ENCODE results near the gene NEUROD2. TPM values are rescaled to one million over a fixed set of nuclear protein-coding genes. Genes with fewer than 3 reads are reported as not detected.
"Not testable (repeated sequence)": the region's sequence is repeated elsewhere in the genome, so short reads cannot be mapped to it uniquely, and the experiment has no call there.

Gene NEUROD2
- total RNA-seq, 1 donor from 2014 or later: not detected

DNA sequence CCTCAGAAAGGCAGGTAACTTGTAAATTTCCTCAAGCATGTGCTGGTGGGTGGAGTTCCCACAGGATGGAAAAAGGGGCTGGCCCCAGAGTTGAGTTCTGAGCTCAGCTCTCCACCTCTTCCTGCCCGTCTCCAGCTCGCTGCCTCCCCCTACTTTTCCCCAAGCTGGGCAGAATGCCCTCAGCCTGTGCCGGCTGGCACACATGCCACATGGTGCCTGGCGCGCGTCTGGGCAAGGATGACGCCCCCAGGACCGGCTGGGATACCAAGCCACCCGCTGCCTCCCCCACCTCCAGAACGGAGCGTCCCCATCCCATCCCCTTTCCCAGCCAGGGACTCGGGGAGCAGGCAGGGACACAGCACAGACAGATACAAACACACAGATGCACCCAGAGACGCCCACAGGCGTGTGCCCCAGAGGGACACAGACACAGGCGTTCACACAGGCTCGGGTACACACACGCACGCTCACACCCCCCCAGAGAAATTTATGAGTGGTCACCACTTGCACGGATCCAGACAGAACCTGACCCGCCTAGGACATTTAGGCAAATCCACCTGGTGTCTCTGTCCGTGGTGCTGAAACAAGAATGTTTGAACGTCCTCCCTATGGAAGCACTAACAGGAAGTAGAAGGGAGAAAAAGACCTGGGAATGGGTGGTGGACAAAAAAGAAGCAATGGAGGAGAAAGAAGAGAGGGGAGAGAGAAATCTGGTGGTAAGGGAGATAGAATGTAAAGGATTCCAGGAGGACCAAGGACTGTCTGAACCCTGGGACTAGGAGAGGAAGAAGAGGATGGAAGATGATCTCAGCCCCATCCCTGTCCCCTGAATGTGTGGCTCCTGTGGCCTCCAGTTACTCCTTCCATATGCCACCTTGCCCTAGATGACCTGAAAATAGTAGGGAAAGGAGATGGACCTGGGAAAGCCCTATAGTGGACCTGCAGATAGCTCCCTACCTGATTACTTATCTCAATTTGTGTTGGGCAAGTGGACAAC is 15.5 kb downstream of the NEUROD2 start:
- Histone ChIP-seq H3K27me3 (ENCODE audit: control insufficient read depth, insufficient read depth, low read length) (peaks cover 48% of the 10 kb centered on the region), H3K36me3 (ENCODE audit: control insufficient read depth, insufficient read depth, low read length) (no peaks in the 10 kb centered on the region), H3K4me3 (ENCODE audit: low read depth, low read length) (no peak overlapping the region)
- no peak for DNase-seq (ENCODE audit: low read depth)
- TF ChIP-seq, protein P1, sequence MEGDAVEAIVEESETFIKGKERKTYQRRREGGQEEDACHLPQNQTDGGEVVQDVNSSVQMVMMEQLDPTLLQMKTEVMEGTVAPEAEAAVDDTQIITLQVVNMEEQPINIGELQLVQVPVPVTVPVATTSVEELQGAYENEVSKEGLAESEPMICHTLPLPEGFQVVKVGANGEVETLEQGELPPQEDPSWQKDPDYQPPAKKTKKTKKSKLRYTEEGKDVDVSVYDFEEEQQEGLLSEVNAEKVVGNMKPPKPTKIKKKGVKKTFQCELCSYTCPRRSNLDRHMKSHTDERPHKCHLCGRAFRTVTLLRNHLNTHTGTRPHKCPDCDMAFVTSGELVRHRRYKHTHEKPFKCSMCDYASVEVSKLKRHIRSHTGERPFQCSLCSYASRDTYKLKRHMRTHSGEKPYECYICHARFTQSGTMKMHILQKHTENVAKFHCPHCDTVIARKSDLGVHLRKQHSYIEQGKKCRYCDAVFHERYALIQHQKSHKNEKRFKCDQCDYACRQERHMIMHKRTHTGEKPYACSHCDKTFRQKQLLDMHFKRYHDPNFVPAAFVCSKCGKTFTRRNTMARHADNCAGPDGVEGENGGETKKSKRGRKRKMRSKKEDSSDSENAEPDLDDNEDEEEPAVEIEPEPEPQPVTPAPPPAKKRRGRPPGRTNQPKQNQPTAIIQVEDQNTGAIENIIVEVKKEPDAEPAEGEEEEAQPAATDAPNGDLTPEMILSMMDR (IDR thresholded peaks at IDR 0.05; ENCODE audit: insufficient read depth, low read length, poor library complexity, severe bottlenecking): no peak

DNA sequence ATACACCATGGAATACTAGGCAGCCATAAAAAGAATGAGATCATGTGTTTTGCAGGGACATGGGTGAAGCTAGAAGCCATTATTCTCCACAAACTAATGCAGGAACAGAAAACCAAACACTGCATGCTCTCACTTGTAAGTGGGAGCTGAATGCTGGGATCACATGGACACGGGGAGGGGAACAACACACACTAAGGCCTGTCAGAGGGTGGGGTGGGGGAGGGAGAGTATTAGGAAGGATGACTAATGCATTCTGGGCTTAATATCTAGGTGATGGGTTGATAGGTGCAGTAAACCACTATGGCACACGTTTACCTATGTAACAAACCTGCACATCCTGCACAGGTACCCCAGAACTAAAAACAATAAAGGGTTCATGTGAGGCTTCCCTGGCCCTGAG is 17.5 kb downstream of the NEUROD2 start:
- H3K4me3 ChIP-seq (ENCODE audit: low read depth, low read length): not testable (repeated sequence)
- H3K27me3 ChIP-seq (ENCODE audit: control insufficient read depth, insufficient read depth, low read length): peaks cover 27% of the 10 kb centered on the region

DNA sequence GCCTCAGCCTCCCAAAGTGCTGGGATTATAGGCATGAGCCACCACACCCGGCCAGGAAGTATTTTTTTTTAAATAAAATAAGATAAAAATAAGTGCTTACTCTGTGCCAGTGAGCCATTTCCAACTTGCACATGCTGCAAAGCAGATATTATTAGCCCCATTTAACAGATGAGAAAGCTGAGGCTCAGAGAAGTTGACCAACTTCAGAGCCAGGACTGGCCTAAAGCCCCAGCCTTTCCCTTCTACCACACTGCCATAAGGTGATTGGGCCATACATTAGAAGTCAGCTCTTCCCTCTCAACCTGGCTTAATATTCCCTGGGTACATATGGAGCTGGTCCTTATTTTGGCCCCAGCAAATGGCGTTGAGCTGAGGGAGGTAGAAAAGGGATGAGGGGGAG is 25.1 kb downstream of the NEUROD2 start:
- H3K36me3 ChIP-seq (ENCODE audit: control insufficient read depth, insufficient read depth, low read length): no peaks in the 10 kb centered on the region
- no peak for DNase-seq (ENCODE audit: low read depth)
- TF ChIP-seq, protein P1 (IDR thresholded peaks at IDR 0.05; ENCODE audit: insufficient read depth, low read length, poor library complexity, severe bottlenecking): no peak
- H3K27me3 ChIP-seq (ENCODE audit: control insufficient read depth, insufficient read depth, low read length): peaks cover 19% of the 10 kb centered on the region
- H3K4me3 ChIP-seq (ENCODE audit: low read depth, low read length): no peak overlapping the region

More for the DNA sequence above, 17.5 kb downstream of the NEUROD2 start:
- H3K36me3 ChIP-seq (ENCODE audit: control insufficient read depth, insufficient read depth, low read length); DNase-seq (ENCODE audit: low read depth): not testable (repeated sequence)

DNA sequence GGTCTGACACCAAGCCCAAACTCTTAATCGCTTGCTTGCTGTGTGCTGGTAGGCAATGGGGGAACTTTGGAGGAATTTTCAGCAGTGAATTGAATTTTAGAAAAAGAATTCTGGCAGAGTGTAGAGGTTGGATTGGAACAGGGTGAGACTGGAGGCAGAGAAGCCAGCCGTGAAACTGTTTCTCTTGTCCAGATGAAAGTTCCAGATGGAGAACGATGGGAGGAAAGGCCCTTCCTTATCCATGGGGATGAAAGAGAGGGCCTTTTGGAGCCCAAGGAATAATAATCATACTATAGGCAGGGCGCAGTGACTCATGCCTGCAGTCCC is 26.0 kb downstream of the NEUROD2 start:
- no peak for DNase-seq (ENCODE audit: low read depth)
- H3K36me3 ChIP-seq (ENCODE audit: control insufficient read depth, insufficient read depth, low read length): no peaks in the 10 kb centered on the region

DNA sequence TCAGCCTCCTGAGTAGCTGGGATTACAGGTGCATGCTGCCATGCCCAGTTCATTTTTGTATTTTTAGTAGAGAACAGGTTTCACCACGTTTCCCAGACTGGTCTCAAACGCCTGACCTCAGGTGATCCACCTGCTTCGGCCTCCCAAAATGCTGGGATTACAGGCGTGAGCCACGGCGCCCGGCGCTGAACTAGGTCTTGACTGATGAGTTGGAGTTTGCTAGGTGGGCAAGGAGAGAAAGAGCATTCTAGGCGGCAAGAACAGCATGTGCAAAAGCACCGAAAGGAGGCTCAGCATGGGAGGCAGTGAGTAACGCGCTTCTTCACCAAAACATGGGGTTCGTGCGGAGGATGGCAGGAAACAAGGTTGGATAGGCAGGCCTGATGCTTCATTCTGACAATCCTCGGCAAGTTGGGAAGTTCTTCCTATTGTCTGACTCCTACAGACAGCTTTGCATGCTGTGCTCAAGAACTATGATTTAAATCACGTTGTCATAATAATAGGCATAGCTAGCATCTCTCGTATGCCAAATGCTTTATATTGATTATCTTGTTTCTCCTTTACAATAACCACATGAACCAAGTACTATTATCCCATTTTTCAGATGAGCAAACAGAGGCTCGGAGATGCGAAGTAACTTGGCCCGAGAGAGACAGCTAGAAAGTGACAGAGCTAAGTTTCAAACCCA is 26.5 kb downstream of the NEUROD2 start:
- TF ChIP-seq, protein P1 (IDR thresholded peaks at IDR 0.05; ENCODE audit: insufficient read depth, low read length, poor library complexity, severe bottlenecking): no peak
- Histone ChIP-seq H3K27me3 (ENCODE audit: control insufficient read depth, insufficient read depth, low read length) (peaks cover 19% of the 10 kb centered on the region), H3K36me3 (ENCODE audit: control insufficient read depth, insufficient read depth, low read length) (no peaks in the 10 kb centered on the region), H3K4me3 (ENCODE audit: low read depth, low read length) (no peak overlapping the region)
- DNase-seq (ENCODE audit: low read depth): no peak

More for the DNA sequence above, 26.0 kb downstream of the NEUROD2 start:
- Histone ChIP-seq H3K27me3 (ENCODE audit: control insufficient read depth, insufficient read depth, low read length) (peaks cover 19% of the 10 kb centered on the region), H3K4me3 (ENCODE audit: low read depth, low read length) (no peak overlapping the region)
- TF ChIP-seq, protein P1 (IDR thresholded peaks at IDR 0.05; ENCODE audit: insufficient read depth, low read length, poor library complexity, severe bottlenecking): no peak

DNA sequence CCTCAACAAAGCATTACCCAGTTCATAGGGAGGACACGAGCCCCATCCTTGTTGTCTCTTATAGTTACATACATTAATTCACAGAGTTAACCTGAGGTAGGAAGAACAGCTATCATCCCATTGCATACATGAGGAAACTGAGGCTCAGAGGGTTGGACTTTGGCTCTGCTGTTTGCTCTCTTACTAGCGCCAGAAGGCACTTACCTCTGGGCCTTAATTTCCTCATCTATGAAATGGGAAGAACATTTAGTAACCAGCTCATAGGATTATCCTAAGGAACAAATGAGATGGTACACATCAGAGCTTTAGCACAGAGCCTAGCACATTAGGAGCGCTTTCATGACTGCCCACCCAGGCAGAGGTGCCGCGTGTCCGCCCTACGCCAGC is 27.6 kb downstream of the NEUROD2 start:
- H3K27me3 ChIP-seq (ENCODE audit: control insufficient read depth, insufficient read depth, low read length): peaks cover 19% of the 10 kb centered on the region
- no peaks in the 10 kb centered on the region for H3K36me3 ChIP-seq (ENCODE audit: control insufficient read depth, insufficient read depth, low read length)
- H3K4me3 ChIP-seq (ENCODE audit: low read depth, low read length): no peak overlapping the region
- DNase-seq (ENCODE audit: low read depth): no peak
- TF ChIP-seq, protein P1 (IDR thresholded peaks at IDR 0.05; ENCODE audit: insufficient read depth, low read length, poor library complexity, severe bottlenecking): no peak
